Loucy (cell line): ENCODE measurements around the gene CUL1.

Experiments
- H2AFZ ChIP-seq: fragments of 200-600 bp; sonication (generic); 2 replicates; pipeline ENCODE4 v1.6.0; 2016; ENCODE audit warnings: antibody characterized with exemption, mild to moderate bottlenecking, low read length, moderate library complexity
- H3F3A ChIP-seq: fragments of 200-600 bp; 2 replicates; pipeline ENCODE4 v1.6.0; 2016; ENCODE audit warnings: antibody characterized with exemption, low read depth, mild to moderate bottlenecking
- H3K27me3 ChIP-seq: fragments of 200-600 bp; sonication (generic); 2 replicates; pipeline ENCODE4 v1.6.1; 2014; ENCODE audit warnings: low read length, mild to moderate bottlenecking; ENCODE audit not compliant: insufficient read depth, poor library complexity, severe bottlenecking
- H3K36me3 ChIP-seq: fragments of 200-600 bp; sonication (generic); 2 replicates; pipeline ENCODE4 v1.6.1; 2016; ENCODE audit warnings: low read length; ENCODE audit not compliant: insufficient read depth
- H3K4me1 ChIP-seq: fragments of 200-600 bp; sonication (generic); 2 replicates; pipeline ENCODE4 v1.5.1; 2014; ENCODE audit warnings: low read length, mild to moderate bottlenecking; ENCODE audit not compliant: insufficient read depth, poor library complexity, severe bottlenecking
- H3K4me2 ChIP-seq: fragments of 200-600 bp; sonication (generic); 2 replicates; pipeline ENCODE4 v1.6.0; 2014; ENCODE audit warnings: antibody characterized with exemption, low read length, low read depth, mild to moderate bottlenecking; ENCODE audit not compliant: poor library complexity, severe bottlenecking
- H3K4me3 ChIP-seq: fragments of 200-600 bp; sonication (generic); 2 replicates; pipeline ENCODE4 v1.5.1; 2014; ENCODE audit warnings: low read length, mild to moderate bottlenecking, mixed read lengths; ENCODE audit not compliant: poor library complexity, severe bottlenecking
- H3K79me2 ChIP-seq: fragments of 200-600 bp; sonication (generic); 2 replicates; pipeline ENCODE4 v1.6.1; 2014; ENCODE audit warnings: low read length; ENCODE audit not compliant: insufficient read depth
- H3K9ac ChIP-seq: fragments of 200-600 bp; sonication (generic); 2 replicates; pipeline ENCODE4 v1.6.0; 2014; ENCODE audit warnings: mild to moderate bottlenecking, low read depth, low read length, moderate library complexity; ENCODE audit not compliant: poor library complexity, severe bottlenecking
- H3K9me2 ChIP-seq: fragments of 200-600 bp; sonication (generic); replicated peaks from 2 replicates; pipeline ENCODE4 v1.6.1; 2016; ENCODE audit warnings: low read depth, low read length, mixed read lengths
- H3K9me3 ChIP-seq: fragments of 200-600 bp; sonication (generic); 2 replicates; pipeline ENCODE4 v1.6.1; 2014; ENCODE audit warnings: mild to moderate bottlenecking, antibody characterized with exemption, low read length, low read depth; ENCODE audit not compliant: insufficient read depth
- H4K20me1 ChIP-seq: fragments of 200-600 bp; sonication (generic); 2 replicates; pipeline ENCODE4 v1.6.0; 2014; ENCODE audit warnings: antibody characterized with exemption, low read length, mild to moderate bottlenecking; ENCODE audit not compliant: insufficient read depth, poor library complexity, severe bottlenecking
- CTCF ChIP-seq: fragments of 200-600 bp; sonication (generic); conservative IDR thresholded peaks from 2 replicates; pipeline ENCODE4 v1.5.1; 2014; ENCODE audit warnings: mild to moderate bottlenecking, antibody characterized with exemption, low read length
- EZH2phosphoT487 ChIP-seq: fragments of 200-600 bp; IDR thresholded peaks from 2 replicates; pipeline ENCODE4 v1.6.1; 2018; ENCODE audit warnings: antibody characterized with exemption, mild to moderate bottlenecking, moderate library complexity, borderline replicate concordance

CUL1 gene

GRCh38 chr7:148696787-148697186 is 1.9 kb upstream of the CUL1 start:
- Histone ChIP-seq H3K9me2 (no peaks in the 10 kb centered on the region), H3K36me3 (no peaks in the 10 kb centered on the region), H3K4me3 (no peak overlapping the region), H4K20me1 (peaks cover 17% of the 10 kb centered on the region), H3K27me3 (no peaks in the 10 kb centered on the region), H3K79me2 (peaks cover 32% of the 10 kb centered on the region), H3K9me3 (no peaks in the 10 kb centered on the region), H3K9ac (no peak overlapping the region), H3K4me2 (no peak overlapping the region), H2AFZ (no peak overlapping the region), H3F3A (no peaks in the 10 kb centered on the region), H3K4me1 (peaks cover 8% of the 10 kb centered on the region)
- TF ChIP-seq CTCF (no peak), EZH2phosphoT487 (no peak)

GRCh38 chr7:148697256-148698006 is 1.3 kb upstream of the CUL1 start:
- Histone ChIP-seq H3K79me2 (peaks cover 39% of the 10 kb centered on the region), H3K4me3 (peak overlapping the region; percentile 91), H3K4me1 (peaks cover 8% of the 10 kb centered on the region), H3F3A (no peaks in the 10 kb centered on the region), H3K36me3 (no peaks in the 10 kb centered on the region), H3K27me3 (no peaks in the 10 kb centered on the region), H3K9me2 (no peaks in the 10 kb centered on the region), H3K4me2 (peak overlapping the region; percentile 61), H4K20me1 (peaks cover 23% of the 10 kb centered on the region), H3K9me3 (no peaks in the 10 kb centered on the region), H2AFZ (peak overlapping the region; percentile 87), H3K9ac (peak overlapping the region; percentile 85)
- TF ChIP-seq CTCF: no peak

- Histone ChIP-seq H3K4me2 (peak overlapping the region; percentile 61), H4K20me1 (peaks cover 29% of the 10 kb centered on the region), H3K9me2 (no peaks in the 10 kb centered on the region), H3K9me3 (no peaks in the 10 kb centered on the region), H3K4me3 (peak overlapping the region; percentile 91), H3K9ac (peak overlapping the region; percentile 85), H2AFZ (peak overlapping the region; percentile 87), H3K79me2 (peaks cover 45% of the 10 kb centered on the region), H3K36me3 (no peaks in the 10 kb centered on the region), H3F3A (no peaks in the 10 kb centered on the region), H3K4me1 (peaks cover 14% of the 10 kb centered on the region), H3K27me3 (no peaks in the 10 kb centered on the region)
- TF ChIP-seq EZH2phosphoT487 (no peak), CTCF (no peak)
These were observed 701 bp upstream of the CUL1 start for GRCh38 chr7:148698007-148698396.
